GM23248 (cell line): ENCODE data around the gene TGM6. TPM values are rescaled to one million over a fixed set of nuclear protein-coding genes. Genes with fewer than 3 reads are reported as not detected.

Experiments
- DNase-seq: peaks from one replicate; pipeline ENCODE4 v3.0.0-alpha.2; 2015
- H2AFZ ChIP-seq: fragments of 200-600 bp; sonication (generic); 2 replicates; pipeline ENCODE4 v1.6.1; 2016; ENCODE audit warnings: antibody characterized with exemption
- H3F3A ChIP-seq: fragments of 200-600 bp; sonication (generic); 2 replicates; pipeline ENCODE4 v1.6.1; 2016; ENCODE audit warnings: mild to moderate bottlenecking, antibody characterized with exemption, mixed run types; ENCODE audit not compliant: insufficient read depth
- H3K27ac ChIP-seq: fragments of 200-600 bp; sonication (generic); 2 replicates; pipeline ENCODE4 v1.5.1; 2016; ENCODE audit warnings: mild to moderate bottlenecking
- H3K27me3 ChIP-seq: fragments of 200-600 bp; sonication (generic); replicated peaks from 2 replicates; pipeline ENCODE4 v1.6.1; 2016; ENCODE audit warnings: mild to moderate bottlenecking; ENCODE audit not compliant: insufficient read depth
- H3K36me3 ChIP-seq: fragments of 200-600 bp; sonication (generic); 2 replicates; pipeline ENCODE4 v1.6.1; 2016; ENCODE audit warnings: low read depth, mild to moderate bottlenecking
- H3K4me1 ChIP-seq: fragments of 200-600 bp; sonication (generic); 2 replicates; pipeline ENCODE4 v1.6.1; 2016; ENCODE audit warnings: mild to moderate bottlenecking; ENCODE audit not compliant: insufficient read depth
- H3K4me2 ChIP-seq: fragments of 200-600 bp; sonication (generic); one replicate; pipeline ENCODE4 v1.6.1; 2016; ENCODE audit warnings: mild to moderate bottlenecking; ENCODE audit not compliant: unreplicated experiment
- H3K4me3 ChIP-seq: fragments of 200-600 bp; sonication (generic); 2 replicates; pipeline ENCODE4 v1.5.1; 2016; ENCODE audit warnings: mild to moderate bottlenecking
- H3K79me2 ChIP-seq: fragments of 200-600 bp; sonication (generic); 2 replicates; pipeline ENCODE4 v1.6.1; 2016; ENCODE audit warnings: mild to moderate bottlenecking; ENCODE audit not compliant: insufficient read depth
- H3K9ac ChIP-seq: fragments of 200-600 bp; sonication (generic); 2 replicates; pipeline ENCODE4 v1.6.1; 2016; ENCODE audit warnings: mild to moderate bottlenecking
- H3K9me2 ChIP-seq: fragments of 200-600 bp; sonication (generic); 2 replicates; pipeline ENCODE4 v1.6.1; 2016; ENCODE audit warnings: mixed run types, mild to moderate bottlenecking, moderate library complexity; ENCODE audit not compliant: insufficient read depth
- H3K9me3 ChIP-seq: fragments of 200-600 bp; sonication (generic); one replicate; pipeline ENCODE4 v1.6.1; 2017; ENCODE audit warnings: low read depth
- H4K20me1 ChIP-seq: fragments of 200-600 bp; sonication (generic); 2 replicates; pipeline ENCODE4 v1.6.0; 2016; ENCODE audit not compliant: insufficient read depth
- EZH2 ChIP-seq: fragments of 200-600 bp; sonication (generic); IDR thresholded peaks from 2 replicates; pipeline ENCODE4 v1.6.1; 2018; ENCODE audit warnings: antibody characterized with exemption, mild to moderate bottlenecking; ENCODE audit not compliant: insufficient read depth, poor library complexity, severe bottlenecking
- EZH2phosphoT487 ChIP-seq: fragments of 200-600 bp; sonication (generic); IDR thresholded peaks from 2 replicates; pipeline ENCODE4 v1.6.1; 2018; ENCODE audit warnings: antibody characterized with exemption, moderate library complexity, mild to moderate bottlenecking, low read depth; ENCODE audit not compliant: insufficient read depth
- WGBS, 2 experiments: methylation state at CpG; one replicate each; pipeline ENCODE4 v1.1.6; 2015 to 2017; ENCODE audit warnings: low lambda C conversion rate in 2 of 2, low coverage in 1 of 2; ENCODE audit errors: missing lambda C conversion rate in 2 of 2; 5-methylcytosine and 5-hydroxymethylcytosine counted together
- in situ Hi-C: fragments of 300-500 bp; cut with MboI; formaldehyde crosslinking; loops from 2 replicates; pipeline ENCODE4 v1.15.0; 2020
- polyA plus RNA-seq: library from polyadenylated mRNA; unstranded; fragments of >200 nt; fragmentation: Nextera tagmentation; extraction: Ambion mirVana; gene quantifications from 2 replicates; pipeline ENCODE4 v1.2.1, GENCODE V29; 2016
- total RNA-seq: library from RNA; depleted of rRNA; stranded (reverse); fragments of >200 nt; shearing (Covaris generic); gene quantifications from 2 replicates; pipeline ENCODE4 v1.2.3, GENCODE V29; 2014; rRNA removed

TGM6 gene
- not detected in 2 replicates for total RNA-seq
- not detected in 2 replicates for polyA plus RNA-seq

GRCh38 chr20:2380601-2381000, at the start of gene TGM6:
TSS of gene TGM6 (plus strand) at chr20:2380901. CDS start at chr20:2380969, 68 bp downstream.
- TF ChIP-seq EZH2phosphoT487: no peak
- no peak for TF ChIP-seq EZH2
- 75 to 76% methylated on average over 10 of the region's 10 CpGs for WGBS, 2 experiments
- DNase-seq: no peak
- H3K4me1 ChIP-seq: peaks cover 24% of the 10 kb centered on the region
- no peak within 1 kb of the TSS for H3K27ac ChIP-seq
- H3K27me3 ChIP-seq: no peaks in the 10 kb centered on the region
- H3K9ac ChIP-seq: no peak within 1 kb of the TSS
- H2AFZ ChIP-seq: no peak within 1 kb of the TSS
- H4K20me1 ChIP-seq: no peaks in the 10 kb centered on the region
- no peaks in the 10 kb centered on the region for H3K36me3 ChIP-seq
- H3K9me2 ChIP-seq: no peaks in the 10 kb centered on the region
- in situ Hi-C loops: no loop called here
- H3F3A ChIP-seq: peaks cover 16% of the 10 kb centered on the region
- H3K4me3 ChIP-seq: no peak within 1 kb of the TSS
- H3K4me2 ChIP-seq: no peak within 1 kb of the TSS
- H3K9me3 ChIP-seq: no peaks in the 10 kb centered on the region
- no peaks in the 10 kb centered on the region for H3K79me2 ChIP-seq

- no peak overlapping the region for H2AFZ ChIP-seq
- H3K4me1 ChIP-seq: no peaks in the 10 kb centered on the region
- no peaks in the 10 kb centered on the region for H3K9me3 ChIP-seq
- H3K36me3 ChIP-seq: no peaks in the 10 kb centered on the region
- in situ Hi-C loops: no loop called here
- H3K4me2 ChIP-seq: no peak overlapping the region
- no peaks in the 10 kb centered on the region for H3K27me3 ChIP-seq
- H4K20me1 ChIP-seq: no peaks in the 10 kb centered on the region
- no peak overlapping the region for H3K9ac ChIP-seq
- H3K9me2 ChIP-seq: no peaks in the 10 kb centered on the region
- no peak overlapping the region for H3K4me3 ChIP-seq
- H3F3A ChIP-seq: no peaks in the 10 kb centered on the region
- no peaks in the 10 kb centered on the region for H3K79me2 ChIP-seq
- no peak for DNase-seq
- no peak overlapping the region for H3K27ac ChIP-seq
- TF ChIP-seq EZH2phosphoT487: no peak
- TF ChIP-seq EZH2: no peak
- 46 to 53% methylated on average over 5 of the region's 5 CpGs for WGBS, 2 experiments
These were observed 49.6 kb upstream of the TGM6 start for GRCh38 chr20:2331106-2331505.

DNA sequence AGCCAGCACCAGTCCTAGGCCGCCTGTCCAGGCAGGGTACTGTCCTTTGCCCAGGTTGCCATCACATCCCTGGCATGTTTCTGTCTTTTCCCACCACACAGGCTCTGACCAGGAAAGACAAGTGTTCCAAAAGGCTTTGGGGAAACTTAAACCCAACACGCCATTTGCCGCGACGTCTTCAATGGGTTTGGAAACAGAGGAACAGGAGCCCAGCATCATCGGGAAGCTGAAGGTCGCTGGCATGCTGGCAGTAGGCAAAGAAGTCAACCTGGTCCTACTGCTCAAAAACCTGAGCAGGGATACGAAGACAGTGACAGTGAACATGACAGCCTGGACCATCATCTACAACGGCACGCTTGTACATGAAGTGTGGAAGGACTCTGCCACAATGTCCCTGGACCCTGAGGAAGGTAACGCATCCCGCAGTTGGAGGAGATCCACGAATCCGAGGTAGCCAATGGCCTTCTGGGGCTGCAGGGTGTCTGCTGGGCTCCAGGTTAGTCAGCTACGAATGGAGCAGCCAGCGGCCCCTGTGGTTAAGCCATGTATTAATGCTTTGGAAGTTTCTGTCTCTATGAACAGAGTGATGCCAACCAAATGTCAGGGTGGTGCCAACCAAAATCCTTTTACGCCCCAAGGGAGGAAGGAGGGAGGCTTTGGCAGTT, 48.7 kb upstream of the TGM6 start:
- no peaks in the 10 kb centered on the region for H4K20me1 ChIP-seq
- WGBS, 2 experiments: 82 to 87% methylated on average over 17 of the region's 17 CpGs
- H3K36me3 ChIP-seq: no peaks in the 10 kb centered on the region
- H3K9ac ChIP-seq: no peak overlapping the region
- no peaks in the 10 kb centered on the region for H3K27me3 ChIP-seq
- no peak for TF ChIP-seq EZH2
- TF ChIP-seq EZH2phosphoT487: no peak
- no peak overlapping the region for H3K4me2 ChIP-seq
- no peak for DNase-seq
- no peaks in the 10 kb centered on the region for H3K79me2 ChIP-seq
- no peak overlapping the region for H3K4me3 ChIP-seq
- in situ Hi-C loops: no loop called here
- no peaks in the 10 kb centered on the region for H3K9me2 ChIP-seq
- H3K4me1 ChIP-seq: no peaks in the 10 kb centered on the region
- no peak overlapping the region for H3K27ac ChIP-seq
- H2AFZ ChIP-seq: no peak overlapping the region
- H3F3A ChIP-seq: no peaks in the 10 kb centered on the region
- H3K9me3 ChIP-seq: no peaks in the 10 kb centered on the region

- Histone ChIP-seq H3K27ac (no peak overlapping the region), H4K20me1 (no peaks in the 10 kb centered on the region), H3K9me2 (no peaks in the 10 kb centered on the region), H3F3A (no peaks in the 10 kb centered on the region), H3K79me2 (no peaks in the 10 kb centered on the region), H3K4me1 (no peaks in the 10 kb centered on the region), H3K27me3 (no peaks in the 10 kb centered on the region), H2AFZ (no peak overlapping the region), H3K9me3 (no peaks in the 10 kb centered on the region), H3K4me2 (no peak overlapping the region), H3K36me3 (no peaks in the 10 kb centered on the region), H3K4me3 (no peak overlapping the region), H3K9ac (no peak overlapping the region)
- no peak for DNase-seq
- in situ Hi-C loops: no loop called here
- WGBS, 2 experiments: 42 to 46% methylated on average over 4 of the region's 4 CpGs
- TF ChIP-seq EZH2phosphoT487: no peak
- TF ChIP-seq EZH2: no peak
These were observed 48.0 kb upstream of the TGM6 start for GRCh38 chr20:2332711-2333110.
